ELR (cell line): ENCODE data around the gene ZCCHC2.
A peak's percentile ranks its signal among the peaks of the same experiment; 100 is the strongest.

Source experiments
- DNase-seq: peaks from one replicate; pipeline ENCODE4 v3.0.0-alpha.2; 2015; ENCODE audit warnings: low read depth

The ZCCHC2 gene

GRCh38 chr18:62577765-62578164, 54.9 kb downstream of the ZCCHC2 start:
- no peak for DNase-seq

- DNase-seq, result no peak
These were observed 56.2 kb downstream of the ZCCHC2 start for GRCh38 chr18:62578980-62579511.

GRCh38 chr18:62583376-62583775, 60.6 kb downstream of the ZCCHC2 start:
- DNase-seq, result no peak

GRCh38 chr18:62584241-62585120, 61.7 kb downstream of the ZCCHC2 start:
- DNase-seq, result peak; percentile 90

- no peak for DNase-seq
These were observed 62.7 kb downstream of the ZCCHC2 start for GRCh38 chr18:62585274-62586150.

- DNase-seq, result peak; percentile 76
These were observed 63.4 kb downstream of the ZCCHC2 start for GRCh38 chr18:62586151-62586774.

GRCh38 chr18:62586781-62587487, 64.1 kb downstream of the ZCCHC2 start:
- no peak for DNase-seq

- DNase-seq, result no peak
These were observed 64.9 kb downstream of the ZCCHC2 start for GRCh38 chr18:62587689-62588088.

- DNase-seq, result no peak
These were observed 65.4 kb downstream of the ZCCHC2 start for GRCh38 chr18:62588217-62588616.

GRCh38 chr18:62590799-62591590, 68.2 kb downstream of the ZCCHC2 start:
- DNase-seq, result no peak

- no peak for DNase-seq
These were observed 73.5 kb downstream of the ZCCHC2 start for GRCh38 chr18:62596145-62597005.

GRCh38 chr18:62601871-62602270, 79.0 kb downstream of the ZCCHC2 start:
- no peak for DNase-seq

GRCh38 chr18:62602706-62603105, 79.9 kb downstream of the ZCCHC2 start:
- DNase-seq, result no peak

GRCh38 chr18:62603211-62603610, 80.4 kb downstream of the ZCCHC2 start:
- no peak for DNase-seq

- no peak for DNase-seq
These were observed 81.2 kb downstream of the ZCCHC2 start for GRCh38 chr18:62603979-62604378.

- no peak for DNase-seq
These were observed 82.9 kb downstream of the ZCCHC2 start for GRCh38 chr18:62605685-62606084.

- no peak for DNase-seq
These were observed 83.3 kb downstream of the ZCCHC2 start for GRCh38 chr18:62606106-62606505.

- DNase-seq, result no peak
These were observed 84.5 kb downstream of the ZCCHC2 start for GRCh38 chr18:62607302-62607701.

GRCh38 chr18:62607708-62608428, 85.0 kb downstream of the ZCCHC2 start:
- DNase-seq, result no peak
